GM19240 (cell line): ENCODE data around the gene LCE1B.

Source experiments
- DNase-seq: peaks from one replicate; pipeline ENCODE4 v3.0.0; 2011; ENCODE audit warnings: low spot score; ENCODE audit not compliant: insufficient read length

The LCE1B gene, protein sequence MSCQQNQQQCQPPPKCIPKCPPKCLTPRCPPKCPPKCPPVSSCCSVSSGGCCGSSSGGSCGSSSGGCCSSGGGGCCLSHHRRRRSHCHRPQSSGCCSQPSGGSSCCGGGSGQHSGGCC

DNA sequence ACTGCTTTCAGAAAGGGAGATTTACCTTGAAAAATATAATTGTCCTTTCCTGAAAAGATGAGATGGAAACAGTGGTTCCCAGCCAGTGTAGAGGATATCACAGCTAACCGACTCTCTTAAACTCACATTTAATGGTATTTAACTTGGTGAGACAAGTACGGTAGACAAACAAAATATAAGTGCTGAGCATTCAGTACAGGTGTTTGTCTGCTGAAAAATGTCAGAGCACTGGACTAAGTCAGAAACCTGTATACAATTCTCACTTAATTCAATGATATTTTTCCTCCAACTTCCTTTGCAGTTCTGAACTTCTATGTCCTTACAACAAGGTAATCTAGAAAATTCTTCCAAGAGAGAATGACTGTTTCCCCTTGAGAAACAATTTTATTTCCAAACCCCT lies at the start of gene LCE1B:
LCE1B (plus strand) TSS at position 301 of the 400 bp plus-strand sequence. CDS start 476 bp downstream, outside the sequence.
- no peak for DNase-seq

DNA sequence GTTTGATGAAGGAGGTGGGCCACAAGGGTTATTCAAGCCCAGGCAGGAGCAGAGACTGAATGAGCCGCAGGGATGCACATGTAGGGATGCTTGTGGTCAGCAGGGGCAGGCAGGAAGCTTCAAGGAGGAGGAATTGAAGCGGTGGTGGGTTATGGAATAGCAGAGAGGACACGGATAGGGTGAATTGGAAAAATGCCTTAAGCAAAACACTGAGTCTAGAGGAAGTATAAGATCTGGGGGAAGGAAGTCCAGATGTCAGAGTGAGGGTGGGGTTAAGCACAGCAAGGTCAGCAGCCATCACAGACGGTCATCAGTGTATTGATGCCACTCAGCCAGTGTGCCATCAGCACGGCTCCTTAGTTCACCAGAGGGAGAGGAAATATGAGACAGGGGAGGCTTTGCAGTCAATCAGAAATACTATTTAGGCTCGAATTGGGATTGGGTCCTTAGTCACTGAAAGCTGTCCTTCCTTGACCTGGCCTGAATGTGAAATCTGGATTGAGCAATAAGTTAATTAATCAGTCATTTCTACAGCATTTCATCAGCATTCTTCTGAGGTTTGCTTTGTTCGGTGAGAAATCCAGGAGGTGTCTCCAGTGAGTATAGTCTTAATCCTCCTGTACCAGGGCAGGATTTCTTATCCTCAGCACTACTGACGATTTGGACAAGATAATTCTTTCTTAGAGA lies 42.8 kb upstream of the LCE1B start:
- no peak for DNase-seq

DNA sequence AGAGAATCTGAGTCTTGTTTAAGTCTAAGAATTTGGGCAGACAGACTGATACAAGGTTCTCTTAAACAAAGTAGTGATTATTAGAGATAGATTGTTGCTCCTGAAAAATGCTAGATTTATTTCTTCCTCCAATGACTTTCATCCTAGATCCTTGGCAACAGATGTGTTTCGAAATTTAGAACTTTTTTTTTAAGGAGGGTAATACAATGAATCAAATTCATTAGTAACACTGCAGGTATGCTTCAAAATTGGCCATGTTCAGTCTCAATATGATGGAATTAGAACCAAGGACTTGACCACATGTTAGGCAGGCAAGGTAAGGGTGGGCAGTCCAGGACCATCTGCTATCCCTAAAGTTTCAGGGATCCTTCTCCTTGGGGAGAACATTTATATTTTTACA lies 41.4 kb upstream of the LCE1B start:
- DNase-seq: no peak

DNA sequence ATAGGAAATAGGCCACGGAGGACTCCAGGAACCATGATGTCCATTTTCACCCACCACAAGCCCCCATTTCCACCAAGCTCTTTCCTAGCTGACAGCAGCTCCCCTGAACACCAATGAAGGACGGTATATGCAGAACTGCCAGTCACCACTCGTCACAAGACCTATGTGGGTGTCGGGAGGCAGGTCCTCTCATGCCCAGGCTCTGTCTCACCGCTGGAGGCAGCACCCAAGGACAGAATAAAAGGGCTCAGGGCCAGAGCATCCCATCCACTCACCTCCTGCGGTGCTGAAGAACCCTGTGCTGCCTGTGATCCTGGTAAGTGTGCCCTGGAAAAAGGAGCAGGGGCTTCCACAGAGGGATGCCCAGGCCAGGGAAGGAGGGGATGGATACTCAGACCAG lies 36.9 kb upstream of the LCE1B start, which contains the start of gene LCE1F:
LCE1F (plus strand) TSS at position 266 of the 400 bp plus-strand sequence. CDS start 1,232 bp downstream, outside the sequence.
- no peak for DNase-seq

DNA sequence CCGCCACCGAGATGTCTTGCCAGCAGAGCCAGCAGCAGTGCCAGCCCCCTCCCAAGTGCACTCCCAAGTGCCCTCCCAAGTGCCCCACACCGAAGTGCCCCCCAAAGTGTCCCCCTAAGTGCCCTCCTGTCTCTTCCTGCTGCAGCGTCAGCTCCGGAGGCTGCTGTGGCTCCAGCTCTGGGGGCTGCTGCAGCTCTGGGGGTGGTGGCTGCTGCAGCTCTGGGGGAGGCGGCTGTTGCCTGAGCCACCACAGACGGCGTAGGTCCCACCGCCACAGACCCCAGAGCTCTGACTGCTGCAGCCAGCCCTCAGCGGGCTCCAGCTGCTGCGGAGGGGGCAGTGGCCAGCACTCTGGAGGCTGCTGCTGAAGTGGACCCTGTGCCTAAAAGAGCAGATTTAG lies 35.4 kb upstream of the LCE1B start:
- DNase-seq: no peak

DNA sequence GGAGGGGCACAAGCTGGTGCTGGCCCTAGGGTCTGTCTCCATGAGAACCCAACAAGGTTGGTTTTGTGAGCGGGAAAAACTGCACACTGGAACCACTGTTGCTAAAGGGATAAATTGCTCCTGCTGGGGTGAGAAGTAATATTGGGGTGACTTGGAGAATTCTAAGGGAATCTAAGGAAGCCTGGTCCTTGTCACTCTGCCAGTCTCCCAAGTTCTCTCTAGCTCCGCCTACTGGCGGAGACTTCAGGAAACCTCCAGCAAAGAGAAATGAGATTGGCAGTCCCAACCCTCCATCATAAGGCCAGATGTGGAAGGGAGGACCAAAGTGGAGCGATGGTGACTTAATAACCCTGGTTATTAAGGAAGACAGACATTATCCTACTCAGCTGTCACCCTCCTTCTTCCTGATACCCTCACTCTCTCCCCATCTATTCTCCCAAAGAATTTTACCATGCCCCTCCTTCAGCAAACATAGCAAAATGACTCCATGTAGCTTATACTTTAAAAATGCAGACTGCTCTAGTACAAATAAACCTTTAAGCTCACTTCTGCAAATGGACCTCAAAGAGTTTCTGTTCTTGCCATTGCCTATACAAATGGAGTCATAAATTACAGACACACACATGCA lies 34.1 kb upstream of the LCE1B start:
- DNase-seq: no peak

DNA sequence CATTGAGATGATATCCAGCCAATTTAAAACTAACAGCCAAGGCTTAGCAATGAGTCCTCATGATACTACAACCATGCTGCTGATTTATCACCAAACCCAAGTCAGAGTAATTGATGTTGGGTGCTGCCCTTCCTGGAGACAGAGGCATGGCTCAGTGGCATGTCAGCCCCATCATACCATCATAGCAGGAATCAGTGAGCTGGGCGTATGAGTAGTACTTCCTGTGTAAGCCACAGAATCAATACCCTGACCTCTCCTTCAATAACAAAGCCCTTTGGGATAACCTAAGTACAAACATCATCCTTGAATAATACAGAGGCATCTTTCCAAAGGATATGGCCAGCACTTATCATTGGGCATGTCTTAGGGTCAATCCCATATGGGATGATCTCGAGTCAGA lies 28.7 kb upstream of the LCE1B start:
- DNase-seq: no peak

DNA sequence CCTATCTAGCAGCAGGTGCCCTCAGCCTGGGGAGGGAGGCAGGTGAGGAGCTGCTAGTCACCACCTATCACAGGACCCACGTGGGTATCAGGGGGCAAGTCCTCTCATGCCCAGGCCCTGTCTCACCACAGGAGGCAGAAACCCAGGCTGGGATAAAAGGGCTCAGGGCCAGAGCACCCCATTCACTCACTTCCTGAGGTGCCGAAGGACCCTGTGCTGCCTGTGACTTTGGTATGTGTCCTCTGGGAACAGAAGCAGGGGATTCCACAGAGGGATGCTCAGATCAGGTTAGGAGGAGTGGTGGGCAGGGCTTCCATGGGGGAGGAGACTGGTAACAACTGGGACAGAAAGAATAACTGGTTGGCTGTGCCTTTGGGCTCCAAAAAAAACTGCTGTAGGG lies 25.7 kb upstream of the LCE1B start, which contains the start of gene LCE1E:
LCE1E (plus strand) TSS at position 181 of the 400 bp plus-strand sequence. CDS start 1,043 bp downstream, outside the sequence.
- DNase-seq: no peak

DNA sequence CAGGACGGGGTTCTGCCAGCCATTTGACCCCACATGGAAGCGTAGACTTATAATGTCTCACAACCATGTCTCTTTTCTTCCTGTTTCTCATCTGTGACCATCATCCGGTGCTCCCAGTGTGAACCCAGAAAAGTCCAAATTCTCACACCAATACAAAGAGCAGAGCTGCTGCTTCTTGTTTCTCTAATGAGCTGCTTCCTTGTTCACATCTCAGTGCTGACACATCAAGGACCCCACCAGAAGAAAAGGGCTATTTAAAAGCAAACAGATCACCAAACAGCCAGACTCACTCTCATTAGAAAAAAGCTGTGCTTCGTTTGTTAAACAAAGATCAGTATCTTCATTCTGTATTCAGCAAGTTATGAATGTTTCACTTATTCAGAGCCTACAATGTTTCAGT lies 16.1 kb upstream of the LCE1B start:
- DNase-seq: no peak

DNA sequence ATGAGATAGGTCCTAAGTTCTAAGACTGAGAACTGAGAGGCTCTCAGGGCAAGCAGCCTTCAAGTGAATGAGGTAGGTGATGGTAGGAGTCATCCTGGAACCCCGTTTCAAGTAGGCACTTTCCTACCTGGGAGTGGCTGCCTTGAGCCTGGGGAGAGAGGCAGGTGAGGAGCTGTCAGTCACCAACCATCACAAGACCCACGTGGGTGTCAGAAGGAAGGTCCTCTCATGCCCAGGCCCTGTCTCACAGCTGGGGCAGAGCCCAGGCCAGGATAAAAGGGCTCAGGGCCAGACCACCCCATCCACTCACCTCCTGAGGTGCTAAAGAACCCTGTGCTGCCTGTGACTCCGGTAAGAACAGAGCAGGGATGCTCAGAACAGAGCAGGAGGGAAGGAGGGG lies 15.3 kb upstream of the LCE1B start, which contains the start of gene LCE1D:
LCE1D (plus strand) TSS at position 301 of the 400 bp plus-strand sequence. CDS start 1,074 bp downstream, outside the sequence.
- no peak for DNase-seq

DNA sequence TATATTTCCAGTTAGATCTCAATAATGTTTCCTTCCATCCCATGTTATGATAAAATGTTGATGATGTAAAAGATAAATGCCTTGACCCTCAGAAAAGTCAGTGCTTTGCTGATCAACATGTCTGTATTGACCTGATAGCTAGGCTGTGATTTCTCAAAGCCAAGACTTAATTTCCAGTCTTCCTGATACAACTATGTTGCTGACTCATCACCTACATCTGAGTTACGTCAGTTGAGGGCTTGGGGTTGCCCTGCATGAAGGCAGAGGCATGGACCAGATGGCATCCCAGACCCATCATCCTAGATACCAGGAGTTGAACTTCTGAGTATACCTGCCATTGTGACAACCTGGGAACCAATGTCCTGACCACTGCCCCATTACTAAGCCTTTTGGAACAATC lies 10.4 kb upstream of the LCE1B start:
- DNase-seq: no peak

DNA sequence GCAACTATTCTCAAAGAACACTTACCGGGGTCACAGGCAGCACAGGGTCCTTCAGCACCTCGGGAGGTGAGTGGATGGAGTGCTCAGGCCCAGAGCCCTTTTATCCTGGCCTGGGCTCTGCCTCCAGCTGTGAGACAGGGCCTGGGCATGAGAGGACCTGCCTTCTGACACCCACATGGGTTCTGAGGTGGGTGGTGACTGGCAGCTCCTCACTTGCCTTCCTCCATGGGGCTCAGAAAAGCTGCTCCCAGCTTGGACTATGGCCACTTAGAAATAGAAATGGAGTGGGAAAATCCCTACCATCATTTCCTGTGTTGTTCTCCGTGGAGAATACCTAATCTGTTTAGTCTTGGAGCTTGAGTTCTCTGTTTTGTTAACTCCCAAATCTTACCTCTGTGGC lies 5.2 kb upstream of the LCE1B start, which contains the start of gene LCE1C:
LCE1C (minus strand) TSS at position 76 of the 400 bp plus-strand sequence. CDS start 1,173 bp downstream, outside the sequence.
- no peak for DNase-seq

DNA sequence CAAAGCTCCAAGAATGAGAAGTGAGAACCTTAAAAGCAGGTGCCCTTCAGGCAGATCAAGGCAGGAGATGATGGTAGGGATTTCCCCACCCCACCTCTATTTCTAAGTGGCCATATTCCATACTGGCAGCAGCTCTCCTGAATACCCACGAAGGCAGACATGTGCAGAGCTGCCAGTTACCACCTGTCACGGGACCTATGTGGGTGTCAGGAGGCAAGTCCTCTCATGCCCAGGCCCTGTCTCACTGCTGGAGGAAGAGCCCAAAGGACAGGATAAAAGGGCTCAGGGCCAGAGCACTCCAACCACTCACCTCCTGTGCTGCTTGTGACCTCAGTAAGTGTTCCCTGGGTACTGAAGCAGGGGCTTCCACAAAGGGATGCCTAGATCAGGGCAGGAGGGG lies 721 bp upstream of the LCE1B start:
- no peak for DNase-seq

DNA sequence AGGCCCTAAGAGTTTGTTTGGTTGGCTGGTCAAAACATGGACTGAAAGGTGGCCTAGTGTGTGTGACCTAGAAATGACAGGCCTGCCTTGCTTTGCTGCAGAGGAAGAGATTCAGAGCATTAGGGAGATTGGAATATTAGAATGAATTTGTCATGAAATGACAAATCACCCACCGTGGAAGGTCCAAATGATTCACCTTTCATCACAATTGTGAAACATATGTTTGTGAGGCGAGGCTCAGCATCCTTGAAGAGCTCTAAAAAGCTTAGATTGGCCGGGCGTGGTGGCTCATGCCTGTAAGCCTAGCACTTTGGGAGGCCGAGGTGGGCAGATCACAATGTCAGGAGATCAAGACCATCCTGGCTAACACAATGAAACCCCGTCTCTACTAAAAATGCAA lies 5.5 kb downstream of the LCE1B start:
- DNase-seq: no peak

DNA sequence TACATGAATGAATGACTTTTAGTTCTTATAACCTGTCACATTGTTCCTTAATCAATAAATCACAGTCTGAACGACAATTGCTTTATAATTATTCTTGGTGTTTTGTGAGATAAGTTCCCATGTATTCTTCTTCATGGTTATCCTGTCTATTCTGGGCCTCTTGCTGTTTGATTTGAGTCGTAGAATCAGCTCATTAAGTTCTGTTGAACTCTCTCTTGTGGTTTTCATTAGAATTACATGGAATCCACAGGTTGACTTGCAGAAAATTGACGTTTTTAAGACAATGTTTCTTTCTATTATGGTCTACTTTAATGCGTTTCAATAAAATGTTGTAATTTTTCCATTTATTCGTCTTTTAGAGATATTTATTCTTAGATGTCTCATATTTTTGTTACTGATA lies 11.5 kb downstream of the LCE1B start:
- DNase-seq: no peak

DNA sequence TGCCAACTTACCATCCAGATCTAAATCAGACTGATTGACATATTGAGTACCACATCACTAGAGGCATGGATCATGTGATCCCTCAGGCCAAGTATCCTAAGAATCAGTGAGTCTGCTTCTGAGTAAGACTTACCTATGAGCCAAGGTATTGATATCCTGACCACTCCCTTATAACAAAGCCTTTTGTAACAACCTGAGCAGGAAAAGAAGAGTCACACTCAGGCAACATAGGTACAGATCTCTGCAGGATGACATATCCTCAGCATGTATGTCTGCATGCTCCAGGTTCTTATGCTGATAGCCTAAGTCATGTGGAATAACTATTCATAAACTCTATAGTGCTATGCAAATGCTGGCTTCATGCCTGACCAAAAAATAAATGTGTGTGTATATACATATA lies 13.2 kb downstream of the LCE1B start:
- DNase-seq: no peak

DNA sequence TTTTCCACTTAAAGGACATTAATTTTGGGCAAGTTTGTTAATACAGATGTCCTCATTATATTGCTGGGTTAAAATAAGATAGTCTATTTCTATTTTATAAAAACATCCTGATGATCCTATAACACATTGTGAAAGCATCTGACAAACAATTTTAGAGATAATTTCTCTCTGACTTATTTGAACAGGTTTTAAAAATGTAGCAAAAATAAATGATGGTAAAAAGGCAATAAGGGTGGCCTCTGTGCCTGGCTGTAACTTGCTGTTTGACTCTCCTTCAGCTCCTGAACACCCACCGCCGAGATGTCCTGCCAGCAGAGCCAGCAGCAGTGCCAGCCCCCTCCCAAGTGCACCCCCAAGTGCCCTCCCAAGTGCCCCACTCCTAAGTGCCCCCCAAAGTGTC lies 15.4 kb downstream of the LCE1B start, which contains the start of gene LCE1A:
LCE1A (plus strand) TSS at position 301 of the 400 bp plus-strand sequence; CDS start at position 301, 0 bp downstream.
- DNase-seq: no peak

DNA sequence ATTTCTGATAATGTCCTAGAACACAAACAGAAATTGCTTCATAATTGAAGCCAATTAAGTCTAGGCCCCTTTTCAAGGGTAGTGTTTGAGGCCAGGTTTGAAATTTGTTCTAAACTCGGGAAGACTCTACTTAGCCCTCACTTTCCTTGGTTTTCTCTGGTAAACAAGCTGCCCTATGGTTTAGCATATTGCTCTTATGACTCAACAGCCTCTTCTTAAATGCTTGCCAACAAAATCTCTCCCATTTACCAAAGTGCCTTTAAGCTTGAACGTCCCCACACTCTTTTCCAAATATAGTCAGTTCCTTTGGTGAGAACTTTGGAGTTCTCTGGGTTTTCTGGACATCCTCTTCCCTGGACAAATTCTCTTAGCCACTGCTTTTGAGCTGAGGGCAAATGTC lies 25.1 kb downstream of the LCE1B start:
- DNase-seq: no peak

DNA sequence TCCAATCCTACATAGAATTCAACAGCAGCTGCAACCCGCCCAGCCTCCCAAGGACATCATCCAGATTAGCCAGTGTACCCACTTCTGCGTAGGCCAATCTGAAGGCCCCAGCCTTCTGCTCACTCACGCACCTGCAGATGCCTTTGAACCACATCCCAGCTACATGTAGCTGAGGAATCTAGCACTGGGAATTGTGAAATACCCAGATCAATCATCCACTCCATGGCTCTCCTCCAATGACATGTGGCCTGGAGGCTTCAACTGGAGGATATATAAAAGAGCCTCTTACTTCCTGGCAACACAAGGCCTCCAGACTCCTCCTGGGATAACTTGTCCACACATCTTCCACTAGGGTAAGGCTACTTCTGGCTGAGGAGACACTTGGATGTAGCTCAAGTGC lies 30.8 kb downstream of the LCE1B start, which contains the start of gene LCE6A:
LCE6A (plus strand) TSS at position 301 of the 400 bp plus-strand sequence. CDS start 665 bp downstream, outside the sequence.
- no peak for DNase-seq

DNA sequence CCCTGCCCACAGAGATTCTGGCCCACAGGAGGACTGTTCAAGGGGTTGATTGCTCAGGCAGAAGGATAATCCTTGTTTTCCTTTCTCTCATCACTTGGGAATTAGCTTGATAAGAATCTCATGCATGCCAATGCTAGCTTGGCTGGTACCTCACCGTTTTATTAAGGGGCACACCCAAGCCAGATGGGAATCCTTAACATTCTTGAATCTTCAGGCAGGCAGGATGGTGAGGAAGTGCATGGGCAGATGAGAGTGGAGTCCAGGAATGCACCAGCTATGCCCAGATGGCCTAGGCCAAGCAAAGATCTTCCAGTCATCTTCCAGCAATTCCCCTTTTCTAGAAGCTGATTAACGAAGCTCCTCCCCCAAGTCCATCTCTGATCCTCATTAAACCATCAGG lies 43.9 kb downstream of the LCE1B start:
- DNase-seq: no peak

DNA sequence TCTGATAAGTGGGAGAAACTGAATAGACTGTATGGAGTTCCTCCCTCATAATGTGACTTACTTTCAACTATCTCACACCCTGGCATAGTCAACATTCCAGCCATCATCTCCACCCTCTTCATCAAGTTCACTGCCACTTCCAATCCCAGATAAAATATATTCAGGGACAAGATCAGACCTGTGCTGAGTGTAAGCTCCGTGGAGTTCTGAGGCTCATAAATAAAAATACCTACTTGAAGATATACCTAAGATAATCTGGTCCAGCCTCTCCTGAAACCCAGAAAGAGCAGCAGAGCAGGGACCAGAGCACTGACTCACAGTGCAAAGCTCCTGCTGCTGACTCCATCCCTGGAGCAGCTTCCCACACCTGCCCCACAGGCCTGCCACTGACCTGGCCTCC lies 46.3 kb downstream of the LCE1B start:
- no peak for DNase-seq

DNA sequence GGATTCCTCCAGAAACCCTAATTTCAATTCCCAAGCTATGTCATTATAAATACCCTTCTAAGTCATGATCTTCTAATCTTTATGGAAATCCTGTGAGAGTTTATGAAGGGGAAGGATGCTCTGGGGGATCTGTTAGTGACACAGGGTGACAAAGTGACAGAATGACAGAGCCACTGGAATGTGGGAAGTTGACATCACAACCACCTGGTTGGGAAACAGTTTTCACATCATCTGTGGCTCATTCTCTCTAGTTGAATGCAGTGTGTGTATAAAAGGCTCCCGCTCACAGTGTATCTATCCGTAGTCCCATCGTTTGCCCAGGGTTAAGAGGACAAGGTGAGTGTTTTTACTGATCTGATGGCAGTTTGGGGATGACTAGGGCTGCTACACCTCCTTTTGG lies 47.9 kb downstream of the LCE1B start, which contains the start of gene LCE7A:
LCE7A (plus strand) TSS at position 301 of the 400 bp plus-strand sequence. CDS start 702 bp downstream, outside the sequence.
- no peak for DNase-seq
